Measurements from ENCODE around the gene TMEM106C. TPM values are rescaled to one million over a fixed set of nuclear protein-coding genes. Genes with fewer than 3 reads are reported as not detected.

TMEM106C gene
- polyA plus RNA-seq, 1 donor (not counting 4 experiments of a cell fraction or from before 2014, with no cell fraction given) = 134 TPM

GRCh38 chr12:47991106-47992061 lies 28.0 kb downstream of the TMEM106C start:
- Histone ChIP-seq H4K20me1 (ENCODE audit: control insufficient read depth, extremely low read depth, insufficient read depth, low read length) (no peaks in the 10 kb centered on the region), H3K9ac (ENCODE audit: control insufficient read depth, extremely low read depth, insufficient read depth, low read length) (no peak overlapping the region), H3K9me1 (ENCODE audit: control insufficient read depth, extremely low read depth, insufficient read depth, low read length) (no peaks in the 10 kb centered on the region), H3K27me3 (ENCODE audit: control insufficient read depth, extremely low read depth, insufficient read depth, low read length) (peaks cover 27% of the 10 kb centered on the region), H3K79me2 (ENCODE audit: control insufficient read depth, insufficient read depth, low read length) (no peaks in the 10 kb centered on the region), H2AFZ (ENCODE audit: control insufficient read depth, low read length) (no peak overlapping the region), H3K4me2 (ENCODE audit: control insufficient read depth, extremely low read depth, insufficient read depth, low read depth, low read length) (no peak overlapping the region), H3K27ac (ENCODE audit: control insufficient read depth, insufficient read depth, low read length) (no peak overlapping the region), H3K4me1 (ENCODE audit: control insufficient read depth, extremely low read depth, insufficient read depth, low read length) (no peaks in the 10 kb centered on the region), H3K4me3 (ENCODE audit: control insufficient read depth in 2 of 3, extremely low read depth in 1 of 3, insufficient read depth in 2 of 3, low read depth in 1 of 3, low read length in 3 of 3) (no peak overlapping the region), H3K36me3 (ENCODE audit: control insufficient read depth in 2 of 2, extremely low read depth in 1 of 2, insufficient read depth in 2 of 2, low read length in 2 of 2) (no peaks in the 10 kb centered on the region), H3K9me3 (ENCODE audit: control insufficient read depth, low read depth, low read length) (no peaks in the 10 kb centered on the region)
- FAIRE-seq (no peak), DNase-seq (ENCODE audit: low read depth, low spot score) (no peak)
- dilution Hi-C loops (cut with MboI; ENCODE audit: extremely low pct_ligation_motif_present, low sequenced_read_pairs) = no loop called here
- TF ChIP-seq EZH2 (IDR thresholded peaks at IDR 0.05; ENCODE audit: low read length) (no peak), CTCF (optimal IDR thresholded peaks at IDR 0.05 in 1 of 3, IDR thresholded peaks at IDR 0.05 in 1 of 3, conservative IDR thresholded peaks at IDR 0.05 in 1 of 3; ENCODE audit: extremely low read depth in 1 of 3, insufficient read depth in 2 of 3, low read length in 3 of 3) (no peak)

DNA sequence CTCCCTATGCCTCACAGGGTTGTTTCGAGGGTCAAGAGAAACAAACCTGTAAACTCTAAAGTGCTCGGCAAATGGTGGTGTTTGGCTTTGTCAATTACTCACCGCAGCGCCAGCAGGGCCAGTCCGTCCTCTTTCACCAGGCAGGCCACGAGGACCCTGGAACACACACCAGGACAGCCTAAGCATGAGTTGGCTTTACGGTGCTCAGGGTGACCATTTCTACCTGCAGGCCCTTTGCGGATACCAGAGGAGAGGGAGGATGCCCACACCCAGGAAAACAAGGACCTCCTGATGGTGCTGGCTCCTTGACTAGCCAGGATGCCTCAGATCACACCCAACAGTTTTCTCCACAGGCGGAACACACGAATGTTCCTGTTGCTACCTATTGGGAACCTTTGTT lies 29.4 kb downstream of the TMEM106C start:
- FAIRE-seq = no peak
- dilution Hi-C loops (cut with MboI; ENCODE audit: extremely low pct_ligation_motif_present, low sequenced_read_pairs) = no loop called here

More for the DNA sequence above, 29.4 kb downstream of the TMEM106C start:
- H2AFZ ChIP-seq (ENCODE audit: control insufficient read depth, low read length) = no peak overlapping the region
- no peaks in the 10 kb centered on the region for H4K20me1 ChIP-seq (ENCODE audit: control insufficient read depth, extremely low read depth, insufficient read depth, low read length)
- H3K9me3 ChIP-seq (ENCODE audit: control insufficient read depth, low read depth, low read length) = no peaks in the 10 kb centered on the region
- no peak overlapping the region for H3K4me3 ChIP-seq (ENCODE audit: control insufficient read depth in 2 of 3, extremely low read depth in 1 of 3, insufficient read depth in 2 of 3, low read depth in 1 of 3, low read length in 3 of 3)
- H3K79me2 ChIP-seq (ENCODE audit: control insufficient read depth, insufficient read depth, low read length) = no peaks in the 10 kb centered on the region
- TF ChIP-seq CTCF (optimal IDR thresholded peaks at IDR 0.05 in 1 of 3, IDR thresholded peaks at IDR 0.05 in 1 of 3, conservative IDR thresholded peaks at IDR 0.05 in 1 of 3; ENCODE audit: extremely low read depth in 1 of 3, insufficient read depth in 2 of 3, low read length in 3 of 3) (no peak), EZH2 (IDR thresholded peaks at IDR 0.05; ENCODE audit: low read length) (no peak)
- no peaks in the 10 kb centered on the region for H3K9me1 ChIP-seq (ENCODE audit: control insufficient read depth, extremely low read depth, insufficient read depth, low read length)
- DNase-seq (ENCODE audit: low read depth, low spot score) = no peak
- no peaks in the 10 kb centered on the region for H3K36me3 ChIP-seq (ENCODE audit: control insufficient read depth in 2 of 2, extremely low read depth in 1 of 2, insufficient read depth in 2 of 2, low read length in 2 of 2)
- H3K27ac ChIP-seq (ENCODE audit: control insufficient read depth, insufficient read depth, low read length) = no peak overlapping the region
- no peak overlapping the region for H3K4me2 ChIP-seq (ENCODE audit: control insufficient read depth, extremely low read depth, insufficient read depth, low read depth, low read length)
- H3K9ac ChIP-seq (ENCODE audit: control insufficient read depth, extremely low read depth, insufficient read depth, low read length) = no peak overlapping the region
- no peaks in the 10 kb centered on the region for H3K4me1 ChIP-seq (ENCODE audit: control insufficient read depth, extremely low read depth, insufficient read depth, low read length)
- peaks cover 34% of the 10 kb centered on the region for H3K27me3 ChIP-seq (ENCODE audit: control insufficient read depth, extremely low read depth, insufficient read depth, low read length)

All from keratinocyte (primary cell).